Gastrocnemius medialis (tissue), 4 donors: Measurements from ENCODE around the gene SCAP. TPM values are rescaled to one million over a fixed set of nuclear protein-coding genes. Genes with fewer than 3 reads are reported as not detected.

Experiments
- ATAC-seq, 2 donors: fragments of 150-250 bp; one replicate each; pipeline ENCODE4 v1.9.1; 2016
- DNase-seq, 2 donors: peaks; one replicate each; pipeline ENCODE4 v3.0.0-alpha.2; 2019
- H3K27ac ChIP-seq, 4 donors: fragments of 200-600 bp; sonication (generic); 1 replicate in 1 of 4; 2 replicates in 3 of 4; pipeline ENCODE4 v1.5.1; 2016 to 2018; ENCODE audit warnings: mild to moderate bottlenecking in 2 of 4, moderate library complexity in 1 of 4
- H3K27me3 ChIP-seq, 3 donors: fragments of 200-600 bp; sonication (generic) in 2 of 3; 1 replicate in 1 of 3; 2 replicates in 2 of 3; pipeline versions ENCODE4 v1.5.1 to v1.6.0; 2016 to 2019; ENCODE audit warnings: mild to moderate bottlenecking in 1 of 3, moderate library complexity in 1 of 3
- H3K36me3 ChIP-seq, 2 donors: fragments of 200-600 bp; sonication (generic) in 1 of 2; one replicate each; pipeline ENCODE4 v1.5.1; 2017 to 2018
- H3K4me1 ChIP-seq, 2 donors: fragments of 200-600 bp; sonication (generic) in 1 of 2; one replicate each; pipeline ENCODE4 v1.5.1; 2016 to 2017; ENCODE audit warnings: mild to moderate bottlenecking in 2 of 2
- H3K4me3 ChIP-seq, 4 donors: fragments of 200-600 bp; sonication (generic) in 3 of 4; 1 replicate in 1 of 4; 2 replicates in 3 of 4; pipeline ENCODE4 v1.5.1; 2016 to 2019; ENCODE audit warnings: mild to moderate bottlenecking in 2 of 4
- H3K9me3 ChIP-seq, 3 donors: fragments of 200-600 bp; sonication (generic) in 2 of 3; 1 replicate in 1 of 3; 2 replicates in 2 of 3; pipeline ENCODE4 v1.5.1; 2016 to 2019
- POLR2A ChIP-seq, 2 donors: fragments of 450-650 bp; IDR thresholded peaks; one replicate each; pipeline ENCODE4 v1.6.1; 2017; ENCODE audit warnings: antibody characterized with exemption in 2 of 2, mild to moderate bottlenecking in 2 of 2, moderate library complexity in 2 of 2
- in situ Hi-C, 4 donors: fragments of 200-750 bp; cut with MboI; loops; one replicate each; pipeline versions ENCODE4 v1.15.0 to v1.8.0; 2017; ENCODE audit warnings: low sequenced_read_pairs in 4 of 4
- intact Hi-C: fragments of 100-400 bp; cut with DNase I; formaldehyde crosslinking; loops from one replicate; pipeline ENCODE4 v1.15.1; 2023; ENCODE audit warnings: low total_unique reads
- total RNA-seq, 4 donors: library from RNA; depleted of rRNA; stranded (reverse); fragments of >200 nt; gene quantifications; one replicate each; pipeline versions ENCODE4 v1.1.0 to v1.2.3, GENCODE V29; 2016
- TF ChIP-seq, protein P1 (sequence below), 5 experiments: fragments of 450-650 bp in 3 of 5; fragments of 200-600 bp in 2 of 5; sonication (generic) in 2 of 5; IDR thresholded peaks in 4 of 5; conservative IDR thresholded peaks in 1 of 5; 1 replicate in 4 of 5; 2 replicates in 1 of 5; pipeline ENCODE4 v1.5.1; 2016 to 2019; ENCODE audit warnings: antibody characterized with exemption in 5 of 5, mild to moderate bottlenecking in 3 of 5, moderate library complexity in 3 of 5

The SCAP gene
- total RNA-seq, 4 donors from 2014 or later, result 38.2 to 48.1 (median 42.8) TPM

DNA sequence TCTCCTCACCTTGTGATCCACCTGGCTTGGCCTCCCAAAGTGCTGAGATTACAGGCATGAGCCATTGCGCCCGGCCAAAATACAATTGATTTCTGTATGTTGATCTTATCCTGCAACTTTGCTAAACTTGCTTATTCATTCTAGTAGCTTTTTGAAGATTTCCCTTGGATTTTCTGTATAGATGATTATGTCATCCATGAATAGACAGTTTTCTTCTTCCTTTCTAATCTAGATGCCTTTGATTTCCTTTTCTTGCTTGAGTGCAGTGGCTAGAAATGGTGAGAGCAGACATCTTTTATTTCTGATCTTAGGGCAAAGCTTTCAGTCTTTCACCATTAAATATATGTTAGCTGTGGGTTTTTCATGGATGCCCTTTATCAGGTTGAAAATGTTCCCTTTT, 42.2 kb upstream of the SCAP start:
- in situ Hi-C loops, result loop anchor here in 1 of 4 donors (5.0 kb wide), 1 partner anchor 274 kb away; no protein-coding TSS in a partner anchor

DNA sequence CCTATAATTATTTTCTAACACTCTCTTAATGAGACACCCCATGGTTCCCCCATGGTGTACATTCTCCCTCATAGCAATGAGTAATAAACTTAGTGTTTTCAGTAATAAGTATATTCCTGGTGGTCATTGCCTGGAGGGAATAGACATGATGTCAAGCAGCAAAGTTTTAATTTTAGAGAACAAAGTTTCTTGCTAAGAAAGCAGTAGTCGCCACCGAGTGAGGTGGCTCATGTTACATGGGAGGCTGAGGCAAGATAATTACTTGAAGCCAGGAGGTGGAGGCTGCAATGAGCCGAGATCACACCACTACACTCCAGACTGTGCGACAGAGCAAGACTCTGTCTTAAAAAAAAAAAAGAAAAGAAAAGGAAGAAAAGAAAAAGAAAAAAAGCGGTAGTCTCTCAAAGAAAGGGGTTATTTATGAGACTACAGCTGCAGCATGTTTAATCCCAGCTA, 40.2 kb upstream of the SCAP start:
- TF ChIP-seq, protein P1, sequence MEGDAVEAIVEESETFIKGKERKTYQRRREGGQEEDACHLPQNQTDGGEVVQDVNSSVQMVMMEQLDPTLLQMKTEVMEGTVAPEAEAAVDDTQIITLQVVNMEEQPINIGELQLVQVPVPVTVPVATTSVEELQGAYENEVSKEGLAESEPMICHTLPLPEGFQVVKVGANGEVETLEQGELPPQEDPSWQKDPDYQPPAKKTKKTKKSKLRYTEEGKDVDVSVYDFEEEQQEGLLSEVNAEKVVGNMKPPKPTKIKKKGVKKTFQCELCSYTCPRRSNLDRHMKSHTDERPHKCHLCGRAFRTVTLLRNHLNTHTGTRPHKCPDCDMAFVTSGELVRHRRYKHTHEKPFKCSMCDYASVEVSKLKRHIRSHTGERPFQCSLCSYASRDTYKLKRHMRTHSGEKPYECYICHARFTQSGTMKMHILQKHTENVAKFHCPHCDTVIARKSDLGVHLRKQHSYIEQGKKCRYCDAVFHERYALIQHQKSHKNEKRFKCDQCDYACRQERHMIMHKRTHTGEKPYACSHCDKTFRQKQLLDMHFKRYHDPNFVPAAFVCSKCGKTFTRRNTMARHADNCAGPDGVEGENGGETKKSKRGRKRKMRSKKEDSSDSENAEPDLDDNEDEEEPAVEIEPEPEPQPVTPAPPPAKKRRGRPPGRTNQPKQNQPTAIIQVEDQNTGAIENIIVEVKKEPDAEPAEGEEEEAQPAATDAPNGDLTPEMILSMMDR (IDR thresholded peaks at IDR 0.05 in 4 of 5, conservative IDR thresholded peaks at IDR 0.05 in 1 of 5), result no peak
- no peak for TF ChIP-seq POLR2A (IDR thresholded peaks at IDR 0.05)
- H3K4me3 ChIP-seq, result no peak overlapping the region
- peaks cover 0 to 5% of the 10 kb centered on the region in 2 donors for H3K4me1 ChIP-seq
- H3K27me3 ChIP-seq, result no peaks in the 10 kb centered on the region
- intact Hi-C loops (no loop called here), in situ Hi-C loops (loop anchor here in 1 of 4 donors (5.0 kb wide), 1 partner anchor 276 kb away; no protein-coding TSS in a partner anchor)
- no peak overlapping the region for H3K27ac ChIP-seq
- H3K36me3 ChIP-seq, result peaks cover 0 to 2% of the 10 kb centered on the region in 2 donors
- DNase-seq, result no peak
- H3K9me3 ChIP-seq, result no peaks in the 10 kb centered on the region
- no peak for ATAC-seq

More for the DNA sequence above, 42.2 kb upstream of the SCAP start:
- Histone ChIP-seq H3K4me1 (peaks cover 4% of the 10 kb centered on the region in 2 donors), H3K4me3 (no peak overlapping the region), H3K36me3 (no peaks in the 10 kb centered on the region), H3K9me3 (no peaks in the 10 kb centered on the region), H3K27ac (no peak overlapping the region), H3K27me3 (no peaks in the 10 kb centered on the region)
- intact Hi-C loops, result no loop called here
- no peak for TF ChIP-seq POLR2A (IDR thresholded peaks at IDR 0.05)
- TF ChIP-seq, protein P1 (IDR thresholded peaks at IDR 0.05 in 4 of 5, conservative IDR thresholded peaks at IDR 0.05 in 1 of 5), result no peak
- DNase-seq, result no peak
- ATAC-seq, result no peak

DNA sequence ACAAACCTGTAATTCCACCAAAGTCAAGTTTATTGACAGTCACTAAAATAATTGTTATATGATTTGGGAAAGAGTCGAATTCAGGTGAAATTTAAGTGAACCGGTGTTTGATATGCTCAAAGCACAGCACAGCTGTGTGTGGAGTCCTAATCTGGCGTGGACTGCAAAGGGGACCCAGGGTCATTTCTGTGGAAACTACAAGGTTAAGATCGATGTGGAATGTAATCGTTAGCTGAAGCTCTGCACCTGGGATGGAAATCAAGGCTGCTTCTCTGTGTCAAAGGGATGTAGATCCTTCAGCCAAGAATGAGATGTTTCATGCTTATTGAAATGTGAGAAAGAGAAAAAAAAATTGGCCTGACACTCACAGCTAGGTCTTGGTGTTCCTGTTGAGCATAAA, 39.4 kb upstream of the SCAP start:
- Histone ChIP-seq H3K36me3 (peaks cover 0 to 10% of the 10 kb centered on the region in 2 donors), H3K27ac (no peak overlapping the region), H3K4me1 (peaks cover 0 to 5% of the 10 kb centered on the region in 2 donors), H3K4me3 (no peak overlapping the region), H3K27me3 (no peaks in the 10 kb centered on the region), H3K9me3 (no peaks in the 10 kb centered on the region)
- in situ Hi-C loops (loop anchor here in 1 of 4 donors (5.0 kb wide), 1 partner anchor 277 kb away; no protein-coding TSS in a partner anchor), intact Hi-C loops (no loop called here)
- TF ChIP-seq, protein P1 (IDR thresholded peaks at IDR 0.05 in 4 of 5, conservative IDR thresholded peaks at IDR 0.05 in 1 of 5), result no peak
- no peak for TF ChIP-seq POLR2A (IDR thresholded peaks at IDR 0.05)
- ATAC-seq (no peak), DNase-seq (no peak)

DNA sequence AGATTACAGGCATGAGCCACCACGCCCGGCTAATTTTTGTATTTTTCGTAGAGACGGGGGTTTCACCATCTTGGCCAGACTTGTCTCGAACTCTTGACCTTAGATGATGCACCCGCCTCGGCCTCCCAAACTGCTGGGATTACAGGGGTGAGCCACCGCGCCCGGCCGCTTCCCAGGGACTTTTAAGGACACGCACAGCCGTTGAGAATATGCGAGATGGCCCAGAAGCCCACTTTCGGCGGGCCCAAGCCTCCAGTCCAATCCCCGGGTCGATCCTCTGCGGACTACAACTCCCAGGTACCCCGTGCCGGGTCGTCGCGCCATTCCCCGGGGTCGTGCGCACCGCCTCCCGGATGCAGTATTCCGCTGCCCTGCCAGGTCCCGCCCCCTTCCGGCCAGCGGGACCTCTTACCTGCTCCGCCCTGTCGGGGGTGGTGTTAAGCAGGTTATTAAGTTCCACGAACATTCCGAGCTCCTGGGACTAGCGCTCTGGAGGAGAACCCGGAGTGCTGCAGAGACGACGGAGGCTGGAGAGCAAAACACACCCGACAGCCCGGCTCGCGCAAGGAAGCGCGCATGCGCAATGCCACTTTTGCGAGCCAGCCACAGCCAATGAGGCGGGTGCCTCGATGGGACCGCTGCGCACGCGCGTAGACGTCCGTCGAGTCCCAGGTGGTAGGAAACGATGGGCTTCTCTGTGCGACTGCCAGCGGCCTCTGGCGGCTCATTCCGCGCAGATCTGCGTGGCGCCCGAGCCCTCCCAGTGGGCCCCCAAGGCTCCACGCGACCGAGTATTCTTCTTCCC, 37.6 kb upstream of the SCAP start, which contains the start of gene ELP6:
ELP6 (minus strand) TSS at position 588 of the 805 bp plus-strand sequence; CDS start at position 466, 122 bp downstream.
- Histone ChIP-seq H3K27me3 (no peaks in the 10 kb centered on the region), H3K9me3 (no peaks in the 10 kb centered on the region), H3K4me3 (peak within 1 kb of the TSS; percentile 59 to 93 (median 78)), H3K4me1 (peaks cover 0 to 5% of the 10 kb centered on the region in 2 donors), H3K36me3 (peaks cover 0 to 25% of the 10 kb centered on the region in 2 donors), H3K27ac (peak within 1 kb of the TSS; percentile 84 to 98 (median 94))
- intact Hi-C loops (loop anchor here (1.0 to 5.0 kb wide), 3 partner anchors 37 to 289 kb away; partner anchors contain the start of gene DHX30), in situ Hi-C loops (loop anchor here in 1 of 4 donors (5.0 kb wide), 1 partner anchor 274 kb away; no protein-coding TSS in a partner anchor)
- TF ChIP-seq, protein P1 (IDR thresholded peaks at IDR 0.05 in 4 of 5, conservative IDR thresholded peaks at IDR 0.05 in 1 of 5), result peak in 3 of 5 experiments; percentile 32 to 43 (median 34)
- TF ChIP-seq POLR2A (IDR thresholded peaks at IDR 0.05), result peak; percentile 47 to 63
- DNase-seq, result peak; percentile 94 to 96
- ATAC-seq, result peak; percentile 97
